GM19099 (cell line): Measurements from ENCODE around the gene FAM120B.

Experiments used
- POLR2A ChIP-seq: IDR thresholded peaks from 3 replicates; pipeline ENCODE4 v1.6.1; 2011; ENCODE audit warnings: low read depth; ENCODE audit not compliant: insufficient read length; ENCODE audit errors: extremely low read depth

Gene FAM120B

GRCh38 chr6:170370416-170370815, 63.9 kb downstream of the FAM120B start:
- TF ChIP-seq POLR2A = no peak

GRCh38 chr6:170371080-170371479, 64.5 kb downstream of the FAM120B start:
- TF ChIP-seq POLR2A = no peak

- TF ChIP-seq POLR2A = no peak
These were observed 65.0 kb downstream of the FAM120B start for GRCh38 chr6:170371588-170371987.

- no peak for TF ChIP-seq POLR2A
These were observed 66.1 kb downstream of the FAM120B start for GRCh38 chr6:170372380-170373325.

GRCh38 chr6:170374571-170375444, 68.2 kb downstream of the FAM120B start:
- no peak for TF ChIP-seq POLR2A

GRCh38 chr6:170375661-170376060, 69.1 kb downstream of the FAM120B start:
- TF ChIP-seq POLR2A = no peak

- no peak for TF ChIP-seq POLR2A
These were observed 70.0 kb downstream of the FAM120B start for GRCh38 chr6:170376386-170377043.

GRCh38 chr6:170378502-170378901, 71.9 kb downstream of the FAM120B start:
- no peak for TF ChIP-seq POLR2A

- no peak for TF ChIP-seq POLR2A
These were observed 75.0 kb downstream of the FAM120B start for GRCh38 chr6:170381562-170381961.

- TF ChIP-seq POLR2A = no peak
These were observed 77.0 kb downstream of the FAM120B start for GRCh38 chr6:170383466-170384035.

GRCh38 chr6:170385506-170385905, 78.9 kb downstream of the FAM120B start:
- no peak for TF ChIP-seq POLR2A

- no peak for TF ChIP-seq POLR2A
These were observed 81.6 kb downstream of the FAM120B start for GRCh38 chr6:170388113-170388512.

- TF ChIP-seq POLR2A = no peak
These were observed 86.5 kb downstream of the FAM120B start for GRCh38 chr6:170393033-170393432.

- TF ChIP-seq POLR2A = no peak
These were observed 87.3 kb downstream of the FAM120B start for GRCh38 chr6:170393807-170394399.
